ENCODE measurements around the gene SNX3.

DNA sequence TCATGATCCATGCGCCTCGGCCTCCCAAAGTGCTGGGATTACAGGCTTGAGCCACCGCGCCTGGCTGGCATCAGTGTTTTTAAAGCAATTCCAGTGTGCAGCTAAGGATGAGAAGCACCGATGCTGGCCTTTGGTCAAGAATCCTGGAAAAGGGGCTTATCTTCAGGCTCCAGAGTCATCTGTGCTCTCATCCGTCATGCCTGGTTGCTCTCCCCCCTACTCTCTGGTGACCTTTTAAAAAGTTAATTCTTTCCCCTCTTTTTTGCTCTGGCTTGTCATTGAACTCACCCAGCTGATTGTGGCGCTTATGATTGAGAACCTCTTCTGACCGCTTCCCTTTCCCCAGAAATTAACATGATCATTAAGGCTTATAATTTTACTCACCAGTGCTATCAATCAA is 66.3 kb downstream of the SNX3 start:
- TF ChIP-seq, protein P1, sequence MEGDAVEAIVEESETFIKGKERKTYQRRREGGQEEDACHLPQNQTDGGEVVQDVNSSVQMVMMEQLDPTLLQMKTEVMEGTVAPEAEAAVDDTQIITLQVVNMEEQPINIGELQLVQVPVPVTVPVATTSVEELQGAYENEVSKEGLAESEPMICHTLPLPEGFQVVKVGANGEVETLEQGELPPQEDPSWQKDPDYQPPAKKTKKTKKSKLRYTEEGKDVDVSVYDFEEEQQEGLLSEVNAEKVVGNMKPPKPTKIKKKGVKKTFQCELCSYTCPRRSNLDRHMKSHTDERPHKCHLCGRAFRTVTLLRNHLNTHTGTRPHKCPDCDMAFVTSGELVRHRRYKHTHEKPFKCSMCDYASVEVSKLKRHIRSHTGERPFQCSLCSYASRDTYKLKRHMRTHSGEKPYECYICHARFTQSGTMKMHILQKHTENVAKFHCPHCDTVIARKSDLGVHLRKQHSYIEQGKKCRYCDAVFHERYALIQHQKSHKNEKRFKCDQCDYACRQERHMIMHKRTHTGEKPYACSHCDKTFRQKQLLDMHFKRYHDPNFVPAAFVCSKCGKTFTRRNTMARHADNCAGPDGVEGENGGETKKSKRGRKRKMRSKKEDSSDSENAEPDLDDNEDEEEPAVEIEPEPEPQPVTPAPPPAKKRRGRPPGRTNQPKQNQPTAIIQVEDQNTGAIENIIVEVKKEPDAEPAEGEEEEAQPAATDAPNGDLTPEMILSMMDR (IDR thresholded peaks at IDR 0.05; ENCODE audit: low read depth, low read length): no peak
- no peak for TF ChIP-seq POLR2A (IDR thresholded peaks at IDR 0.05; ENCODE audit: extremely low read depth, insufficient read length)
- TF ChIP-seq, protein P2, sequence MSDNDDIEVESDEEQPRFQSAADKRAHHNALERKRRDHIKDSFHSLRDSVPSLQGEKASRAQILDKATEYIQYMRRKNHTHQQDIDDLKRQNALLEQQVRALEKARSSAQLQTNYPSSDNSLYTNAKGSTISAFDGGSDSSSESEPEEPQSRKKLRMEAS (IDR thresholded peaks at IDR 0.05; ENCODE audit: low read depth, low read length): no peak
- TF ChIP-seq MYC (IDR thresholded peaks at IDR 0.05; ENCODE audit: low read depth, low read length): no peak

Measured in NB4 (cell line).